IMR-90 (cell line): Measurements from ENCODE around the gene PTGS2. TPM values are rescaled to one million over a fixed set of nuclear protein-coding genes. Genes with fewer than 3 reads are reported as not detected.

ENCODE experiments used
- ATAC-seq: fragments of 200-7000 bp; cut with Tn5 transposase; 2 replicates; pipeline ENCODE4 v1.9.1; 2020; ENCODE audit warnings: low read depth, mild to moderate bottlenecking, moderate library complexity
- BruUV-seq: library from RNA; stranded (reverse); fragments of 400-500 nt; replicated peaks from 2 replicates; lab custom pipeline; 2021; lab: Mats Ljungman, UMichigan
- CTCF ChIA-PET: fragments of 300-600 bp; formaldehyde crosslinking; extraction: SDS; loops from one replicate; lab custom pipeline; 2021; ENCODE audit warnings: antibody characterized with exemption; lab: Yijun Ruan, JAX
- POLR2A ChIA-PET: fragments of 300-600 bp; sonication (Branson Sonifier 250); formaldehyde crosslinking; loops from one replicate; lab custom pipeline; 2022; ENCODE audit warnings: antibody characterized with exemption; ENCODE audit not compliant: unreplicated experiment; lab: Charles Lee
- DNase-seq: peaks from one replicate; pipeline ENCODE4 v3.0.0; 2013
- H2AFZ ChIP-seq: replicated peaks from 2 replicates; pipeline ENCODE3; 2013; ENCODE audit warnings: low read length, mild to moderate bottlenecking; ENCODE audit not compliant: poor library complexity
- H2AK5ac ChIP-seq: 2 replicates; pipeline ENCODE4 v1.6.1; 2013; ENCODE audit warnings: low read depth, low read length, inconsistent platforms
- H2AK9ac ChIP-seq: replicated peaks from 2 replicates; pipeline ENCODE3; 2013; ENCODE audit warnings: mild to moderate bottlenecking, low read depth, low read length, moderate library complexity; ENCODE audit not compliant: poor library complexity
- H2BK120ac ChIP-seq: 2 replicates; pipeline ENCODE4 v1.6.1; 2013; ENCODE audit warnings: low read depth, low read length, inconsistent platforms
- H2BK15ac ChIP-seq: 3 replicates; pipeline ENCODE4 v1.6.1; 2013; ENCODE audit warnings: low read depth, low read length, inconsistent platforms
- H2BK20ac ChIP-seq: 2 replicates; pipeline ENCODE4 v1.6.1; 2013; ENCODE audit warnings: low read depth, mild to moderate bottlenecking, inconsistent platforms, low read length, moderate library complexity
- H2BK5ac ChIP-seq: 2 replicates; pipeline ENCODE4 v1.6.1; 2013; ENCODE audit warnings: mild to moderate bottlenecking, low read depth, low read length, inconsistent platforms; ENCODE audit not compliant: poor library complexity, severe bottlenecking
- H3K14ac ChIP-seq: replicated peaks from 2 replicates; pipeline ENCODE4 v1.6.1; 2013; ENCODE audit warnings: low read depth, low read length, inconsistent platforms
- H3K18ac ChIP-seq: 2 replicates; pipeline ENCODE4 v1.6.1; 2013; ENCODE audit warnings: low read depth, low read length, control low read depth
- H3K23ac ChIP-seq: 2 replicates; pipeline ENCODE4 v1.6.1; 2013; ENCODE audit warnings: low read depth, low read length, inconsistent platforms
- H3K27ac ChIP-seq: 2 replicates; pipeline ENCODE4 v1.5.1; 2013; ENCODE audit warnings: mild to moderate bottlenecking, control low read depth, low read length; ENCODE audit not compliant: insufficient read depth
- H3K27me3 ChIP-seq: 2 replicates; pipeline ENCODE4 v1.6.1; 2013; ENCODE audit warnings: low read length; ENCODE audit not compliant: control insufficient read depth, insufficient read depth
- H3K36me3 ChIP-seq: 2 replicates; pipeline ENCODE4 v1.6.1; 2013; ENCODE audit warnings: low read length, mixed read lengths; ENCODE audit not compliant: control insufficient read depth, insufficient read depth
- H3K4ac ChIP-seq: 2 replicates; pipeline ENCODE4 v1.6.1; 2013; ENCODE audit warnings: low read depth, low read length, inconsistent platforms
- H3K4me1 ChIP-seq: 2 replicates; pipeline ENCODE4 v1.6.1; 2013; ENCODE audit warnings: low read length, mixed read lengths; ENCODE audit not compliant: control insufficient read depth, insufficient read depth
- H3K4me2 ChIP-seq: 2 replicates; pipeline ENCODE4 v1.6.1; 2013; ENCODE audit warnings: low read depth, mild to moderate bottlenecking, control low read depth, low read length, moderate library complexity
- H3K4me3 ChIP-seq: 2 replicates; pipeline ENCODE4 v1.5.1; 2013; ENCODE audit warnings: low read depth, mild to moderate bottlenecking, control low read depth, low read length, moderate library complexity; ENCODE audit not compliant: insufficient read depth
- H3K56ac ChIP-seq: 2 replicates; pipeline ENCODE4 v1.6.1; 2013; ENCODE audit warnings: low read length, inconsistent platforms; ENCODE audit not compliant: insufficient read depth; ENCODE audit errors: extremely low read depth
- H3K79me1 ChIP-seq, 2 experiments: 2 replicates each; pipeline ENCODE4 v1.6.1; 2013; ENCODE audit warnings: low read length in 2 of 2, inconsistent platforms in 1 of 2, low read depth in 1 of 2
- H3K9ac ChIP-seq: 2 replicates; pipeline ENCODE4 v1.6.1; 2013; ENCODE audit warnings: low read depth, low read length, control low read depth
- H3K9me1 ChIP-seq: 2 replicates; pipeline ENCODE4 v1.6.1; 2013; ENCODE audit warnings: low read length, inconsistent platforms; ENCODE audit not compliant: insufficient read depth
- H3K9me3 ChIP-seq: 2 replicates; pipeline ENCODE4 v1.6.1; 2013; ENCODE audit warnings: low read length; ENCODE audit not compliant: control insufficient read depth, insufficient read depth
- H4K20me1 ChIP-seq: 2 replicates; pipeline ENCODE4 v1.6.1; 2013; ENCODE audit warnings: low read length, inconsistent platforms; ENCODE audit not compliant: insufficient read depth
- H4K5ac ChIP-seq: 2 replicates; pipeline ENCODE4 v1.6.1; 2013; ENCODE audit warnings: mild to moderate bottlenecking, low read depth, low read length, control low read depth
- H4K8ac ChIP-seq, 2 experiments: 2 replicates each; pipeline ENCODE4 v1.6.1; 2013; ENCODE audit warnings: low read depth in 2 of 2, low read length in 2 of 2, control low read depth in 1 of 2, inconsistent platforms in 1 of 2
- H4K91ac ChIP-seq: 2 replicates; pipeline ENCODE4 v1.6.1; 2013; ENCODE audit warnings: low read depth, low read length, inconsistent platforms; ENCODE audit not compliant: insufficient read depth
- BHLHE40 ChIP-seq: fragments of 150-350 bp; IDR thresholded peaks from 2 replicates; pipeline ENCODE4 v1.6.1; 2016; ENCODE audit warnings: mild to moderate bottlenecking, low read depth, low read length
- CEBPB ChIP-seq: IDR thresholded peaks from 2 replicates; pipeline ENCODE4 v1.6.1; 2012; ENCODE audit warnings: low read depth, low read length, improper control_type of control experiment
- CHD1 ChIP-seq: IDR thresholded peaks from 2 replicates; pipeline ENCODE4 v1.6.1; 2012; ENCODE audit warnings: low read depth, low read length, improper control_type of control experiment
- FOS ChIP-seq: fragments of 150-350 bp; IDR thresholded peaks from 2 replicates; pipeline ENCODE4 v1.6.1; 2016; ENCODE audit warnings: low read depth, low read length
- MAFK ChIP-seq: IDR thresholded peaks from 2 replicates; pipeline ENCODE4 v1.6.1; 2012; ENCODE audit warnings: low read depth, low read length, improper control_type of control experiment
- MAZ ChIP-seq: IDR thresholded peaks from 2 replicates; pipeline ENCODE4 v1.6.1; 2012; ENCODE audit warnings: low read depth, mild to moderate bottlenecking, low read length, improper control_type of control experiment, moderate library complexity, borderline replicate concordance
- MXI1 ChIP-seq: IDR thresholded peaks from 2 replicates; pipeline ENCODE4 v1.6.1; 2012; ENCODE audit warnings: low read depth, mild to moderate bottlenecking, low read length, moderate library complexity, borderline replicate concordance
- NFE2L2 ChIP-seq: fragments of 150-350 bp; IDR thresholded peaks from 2 replicates; pipeline ENCODE4 v1.6.1; 2016; ENCODE audit warnings: low read depth, mild to moderate bottlenecking, low read length
- POLR2A ChIP-seq: IDR thresholded peaks from 2 replicates; pipeline ENCODE4 v1.6.1; 2012; ENCODE audit warnings: mild to moderate bottlenecking, low read depth, low read length
- RAD21 ChIP-seq: IDR thresholded peaks from 2 replicates; pipeline ENCODE4 v1.6.1; 2012; ENCODE audit warnings: low read length, improper control_type of control experiment
- RCOR1 ChIP-seq: IDR thresholded peaks from 2 replicates; pipeline ENCODE4 v1.6.1; 2012; ENCODE audit warnings: mild to moderate bottlenecking, low read length, improper control_type of control experiment; ENCODE audit not compliant: insufficient replicate concordance
- RFX5 ChIP-seq: IDR thresholded peaks from 2 replicates; pipeline ENCODE4 v1.8.0; 2012; ENCODE audit warnings: low read depth, mild to moderate bottlenecking, low read length, moderate library complexity
- SMC3 ChIP-seq: fragments of 150-350 bp; IDR thresholded peaks from 2 replicates; pipeline ENCODE4 v1.6.1; 2016; ENCODE audit warnings: low read depth, mild to moderate bottlenecking, antibody characterized with exemption, low read length, moderate library complexity
- dilution Hi-C: fragments of 300-500 bp; cut with HindIII; formaldehyde crosslinking; loops from one replicate; pipeline ENCODE4 v1.14.3; 2018; ENCODE audit warnings: low sequenced_read_pairs; ENCODE audit not compliant: unreplicated experiment
- in situ Hi-C: fragments of 300-500 bp; cut with MboI; formaldehyde crosslinking; loops from 3 replicates; pipeline ENCODE4 v1.14.3; 2019; ENCODE audit warnings: low sequenced_read_pairs, inconsistent platforms, mixed read lengths
- intact Hi-C: fragments of 100-400 bp; cut with micrococcal nuclease; formaldehyde crosslinking; loops from 2 replicates; pipeline ENCODE4 v1.10.0; 2022
- polyA plus RNA-seq, 3 experiments: library from polyadenylated mRNA; depleted of rRNA; stranded (reverse); fragments of >200 nt; gene quantifications; 2 replicates each; pipeline ENCODE4 v1.2.3, GENCODE V29; 2012; ENCODE audit warnings: low replicate concordance in 1 of 3
- total RNA-seq: library from RNA; depleted of rRNA; stranded (reverse); fragments of >200 nt; gene quantifications from 2 replicates; pipeline ENCODE4 v1.2.3, GENCODE V29; 2012
- TF ChIP-seq, protein P1 (sequence below): fragments of 150-350 bp; IDR thresholded peaks from 2 replicates; pipeline ENCODE4 v1.6.1; 2016; ENCODE audit warnings: low read depth, mild to moderate bottlenecking, low read length, moderate library complexity, borderline replicate concordance
- TF ChIP-seq, protein P2 (sequence below): fragments of 150-350 bp; IDR thresholded peaks from 2 replicates; pipeline ENCODE4 v1.6.1; 2017; ENCODE audit warnings: mild to moderate bottlenecking, antibody characterized with exemption, low read length, low read depth
- TF ChIP-seq, protein P3 (sequence below): conservative IDR thresholded peaks from 2 replicates; pipeline ENCODE4 v1.5.1; 2012; ENCODE audit warnings: mild to moderate bottlenecking, low read depth, low read length, improper control_type of control experiment

PTGS2 gene
- total and polyA plus RNA-seq, 2 of the 4 experiments (the other 2 are of a cell fraction), result 3.4 to 4.8 TPM

DNA sequence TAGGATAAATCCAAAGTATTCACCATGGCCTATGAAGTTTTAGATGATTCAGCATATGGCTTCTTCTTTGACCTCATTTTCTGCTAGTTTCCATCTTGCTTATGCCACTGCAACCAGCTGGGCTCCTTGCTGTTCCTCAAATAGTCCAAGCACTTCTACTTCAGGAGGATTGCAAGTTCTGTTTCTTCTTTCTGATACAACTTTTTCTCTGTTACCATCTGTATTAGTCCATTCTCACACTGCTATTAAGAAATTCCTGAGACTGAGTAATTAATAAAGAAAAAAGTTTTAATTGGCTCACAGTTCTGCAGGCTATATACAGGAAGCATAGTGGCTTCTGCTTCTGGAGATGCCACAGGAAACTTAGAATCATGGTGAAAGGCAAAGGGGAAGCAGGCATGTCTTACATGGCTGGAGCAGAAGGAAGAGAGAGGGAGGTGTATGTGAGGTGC, 20.3 kb downstream of the PTGS2 start:
- no TSS peak for BruUV-seq
- Histone ChIP-seq H3K4me2 (no peak overlapping the region), H2AK9ac (no peak overlapping the region), H2AFZ (no peak overlapping the region), H3K79me1 (no peaks in the 10 kb centered on the region), H3K27ac (no peak overlapping the region), H3K9me1 (no peaks in the 10 kb centered on the region), H3K4ac (no peak overlapping the region), H4K91ac (no peak overlapping the region), H3K18ac (no peak overlapping the region), H4K20me1 (no peaks in the 10 kb centered on the region), H3K27me3 (no peaks in the 10 kb centered on the region), H3K36me3 (no peaks in the 10 kb centered on the region), H2BK5ac (no peak overlapping the region), H3K4me3 (no peak overlapping the region), H2AK5ac (no peak overlapping the region), H3K9ac (no peak overlapping the region), H3K56ac (no peak overlapping the region), H2BK120ac (no peak overlapping the region), H3K4me1 (no peaks in the 10 kb centered on the region), H3K23ac (no peak overlapping the region), H3K14ac (no peak overlapping the region), H4K5ac (no peak overlapping the region), H3K9me3 (no peaks in the 10 kb centered on the region), H2BK15ac (no peak overlapping the region), H4K8ac (no peak overlapping the region), H2BK20ac (no peak overlapping the region)
- ChIA-PET CTCF (no interaction called here), POLR2A (no interaction called here)
- in situ Hi-C loops, result no loop called here
- no peak for ATAC-seq
- no peak for TF ChIP-seq POLR2A
- TF ChIP-seq, protein P1, sequence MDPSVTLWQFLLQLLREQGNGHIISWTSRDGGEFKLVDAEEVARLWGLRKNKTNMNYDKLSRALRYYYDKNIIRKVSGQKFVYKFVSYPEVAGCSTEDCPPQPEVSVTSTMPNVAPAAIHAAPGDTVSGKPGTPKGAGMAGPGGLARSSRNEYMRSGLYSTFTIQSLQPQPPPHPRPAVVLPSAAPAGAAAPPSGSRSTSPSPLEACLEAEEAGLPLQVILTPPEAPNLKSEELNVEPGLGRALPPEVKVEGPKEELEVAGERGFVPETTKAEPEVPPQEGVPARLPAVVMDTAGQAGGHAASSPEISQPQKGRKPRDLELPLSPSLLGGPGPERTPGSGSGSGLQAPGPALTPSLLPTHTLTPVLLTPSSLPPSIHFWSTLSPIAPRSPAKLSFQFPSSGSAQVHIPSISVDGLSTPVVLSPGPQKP, result no peak
- TF ChIP-seq, protein P2, sequence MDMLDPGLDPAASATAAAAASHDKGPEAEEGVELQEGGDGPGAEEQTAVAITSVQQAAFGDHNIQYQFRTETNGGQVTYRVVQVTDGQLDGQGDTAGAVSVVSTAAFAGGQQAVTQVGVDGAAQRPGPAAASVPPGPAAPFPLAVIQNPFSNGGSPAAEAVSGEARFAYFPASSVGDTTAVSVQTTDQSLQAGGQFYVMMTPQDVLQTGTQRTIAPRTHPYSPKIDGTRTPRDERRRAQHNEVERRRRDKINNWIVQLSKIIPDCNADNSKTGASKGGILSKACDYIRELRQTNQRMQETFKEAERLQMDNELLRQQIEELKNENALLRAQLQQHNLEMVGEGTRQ, result no peak
- TF ChIP-seq RCOR1, result no peak
- no peak for TF ChIP-seq CHD1
- TF ChIP-seq, protein P3, sequence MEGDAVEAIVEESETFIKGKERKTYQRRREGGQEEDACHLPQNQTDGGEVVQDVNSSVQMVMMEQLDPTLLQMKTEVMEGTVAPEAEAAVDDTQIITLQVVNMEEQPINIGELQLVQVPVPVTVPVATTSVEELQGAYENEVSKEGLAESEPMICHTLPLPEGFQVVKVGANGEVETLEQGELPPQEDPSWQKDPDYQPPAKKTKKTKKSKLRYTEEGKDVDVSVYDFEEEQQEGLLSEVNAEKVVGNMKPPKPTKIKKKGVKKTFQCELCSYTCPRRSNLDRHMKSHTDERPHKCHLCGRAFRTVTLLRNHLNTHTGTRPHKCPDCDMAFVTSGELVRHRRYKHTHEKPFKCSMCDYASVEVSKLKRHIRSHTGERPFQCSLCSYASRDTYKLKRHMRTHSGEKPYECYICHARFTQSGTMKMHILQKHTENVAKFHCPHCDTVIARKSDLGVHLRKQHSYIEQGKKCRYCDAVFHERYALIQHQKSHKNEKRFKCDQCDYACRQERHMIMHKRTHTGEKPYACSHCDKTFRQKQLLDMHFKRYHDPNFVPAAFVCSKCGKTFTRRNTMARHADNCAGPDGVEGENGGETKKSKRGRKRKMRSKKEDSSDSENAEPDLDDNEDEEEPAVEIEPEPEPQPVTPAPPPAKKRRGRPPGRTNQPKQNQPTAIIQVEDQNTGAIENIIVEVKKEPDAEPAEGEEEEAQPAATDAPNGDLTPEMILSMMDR, result no peak
- no peak for TF ChIP-seq MXI1
- no peak for TF ChIP-seq BHLHE40
- no peak for TF ChIP-seq RFX5
- TF ChIP-seq FOS, result no peak
- TF ChIP-seq NFE2L2, result no peak
- no peak for TF ChIP-seq MAFK
- TF ChIP-seq MAZ, result no peak
- no peak for TF ChIP-seq SMC3
- no peak for TF ChIP-seq CEBPB
- no peak for TF ChIP-seq RAD21
- DNase-seq, result no peak
- dilution Hi-C loops, result no loop called here
- intact Hi-C loops, result no loop called here
